Measurements from ENCODE around the gene PAPPA.

Gene PAPPA

GRCh38 chr9:116361547-116361946 lies 208.0 kb downstream of the PAPPA start:
- no peak for DNase-seq

DNA sequence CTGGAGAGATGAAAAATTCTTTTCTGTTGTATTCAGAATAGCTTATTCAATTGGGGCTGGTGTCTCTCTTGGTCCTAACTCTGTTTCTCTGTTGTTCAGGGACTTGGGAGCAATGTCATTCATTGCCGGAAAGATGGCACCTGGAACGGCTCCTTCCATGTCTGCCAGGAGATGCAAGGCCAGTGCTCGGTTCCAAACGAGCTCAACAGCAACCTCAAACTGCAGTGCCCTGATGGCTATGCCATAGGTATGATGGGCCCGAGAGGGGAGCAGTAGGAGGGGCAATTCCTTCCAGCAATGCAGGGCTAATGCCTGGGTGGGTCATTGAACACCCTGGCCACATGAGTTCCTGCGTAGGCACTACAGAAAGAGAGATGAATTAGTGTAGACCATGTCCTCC lies 208.9 kb downstream of the PAPPA start:
- no peak for DNase-seq

GRCh38 chr9:116365056-116365471 lies 211.5 kb downstream of the PAPPA start:
- no peak for DNase-seq

- no peak for DNase-seq
These were observed 212.7 kb downstream of the PAPPA start for GRCh38 chr9:116366241-116366640.

GRCh38 chr9:116368680-116369079 lies 215.1 kb downstream of the PAPPA start:
- no peak for DNase-seq

DNA sequence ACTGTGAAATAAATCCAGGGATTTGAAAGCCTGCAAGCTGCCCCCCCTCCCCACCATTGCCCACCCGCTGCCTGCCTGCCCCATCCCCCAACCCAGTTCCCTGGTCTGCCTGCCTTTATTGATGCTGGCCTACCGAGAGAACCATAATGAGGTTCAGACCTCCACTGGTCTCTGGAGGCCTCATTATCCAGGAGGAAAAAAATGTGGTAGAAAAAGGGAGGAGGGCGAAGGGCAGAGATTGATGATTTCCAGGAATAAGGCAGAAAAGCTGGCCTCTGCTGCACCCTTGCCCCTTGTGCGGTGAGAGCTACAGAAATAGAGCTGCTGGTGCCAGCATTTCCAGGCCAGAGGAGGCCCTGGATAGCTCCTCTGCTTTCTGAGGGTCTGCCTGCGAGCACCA lies 216.1 kb downstream of the PAPPA start:
- no peak for DNase-seq

DNA sequence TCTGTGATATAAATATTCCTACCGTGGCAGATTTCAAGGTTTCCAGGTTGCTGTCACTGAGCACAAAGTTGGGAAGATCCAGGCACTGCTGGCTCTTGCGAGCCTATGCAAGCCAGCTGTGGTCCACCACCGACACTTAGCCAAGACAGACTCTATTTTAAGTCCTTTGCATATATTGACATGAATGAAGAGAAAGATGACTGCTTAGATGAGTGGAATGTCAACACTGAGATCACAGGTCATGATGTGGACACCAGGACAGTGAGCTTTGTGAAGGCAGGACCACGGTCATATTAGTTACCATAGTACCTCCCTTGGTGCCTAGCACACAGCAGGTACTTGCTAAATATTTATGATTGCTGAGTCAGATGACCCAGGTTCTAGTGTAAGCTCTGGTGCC lies 217.0 kb downstream of the PAPPA start:
- DNase-seq = no peak

DNA sequence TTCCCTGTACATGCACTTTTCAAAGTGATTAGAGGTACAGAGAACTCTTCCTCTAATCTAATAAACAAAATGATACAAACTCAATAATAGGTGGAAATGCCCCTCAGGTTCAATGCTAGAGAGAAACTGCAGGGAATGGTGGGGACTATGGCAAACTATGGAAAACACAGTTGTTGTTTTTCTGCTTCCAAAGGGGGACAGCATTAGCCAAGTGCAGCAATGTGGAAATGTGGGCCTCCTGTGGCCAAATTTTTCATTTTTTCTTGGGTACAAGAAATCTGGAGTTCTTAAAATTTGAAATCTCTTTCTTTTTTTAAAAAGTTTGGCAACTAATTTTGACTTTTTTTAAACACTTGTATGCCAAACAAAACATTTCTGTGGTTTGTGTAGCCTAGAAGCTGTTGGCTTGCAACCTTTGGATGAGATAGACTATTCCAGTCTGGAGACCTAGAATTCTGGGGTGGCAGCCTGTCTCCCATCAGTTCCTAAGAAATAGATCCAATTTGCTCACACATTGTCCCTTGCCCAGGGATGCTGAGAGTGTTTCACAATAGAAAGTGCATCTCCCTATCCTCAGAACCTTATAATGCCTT lies 218.6 kb downstream of the PAPPA start:
- DNase-seq = no peak

GRCh38 chr9:116372786-116373185 lies 219.2 kb downstream of the PAPPA start:
- DNase-seq = no peak

GRCh38 chr9:116377179-116377798 lies 223.7 kb downstream of the PAPPA start:
- no peak for DNase-seq

DNA sequence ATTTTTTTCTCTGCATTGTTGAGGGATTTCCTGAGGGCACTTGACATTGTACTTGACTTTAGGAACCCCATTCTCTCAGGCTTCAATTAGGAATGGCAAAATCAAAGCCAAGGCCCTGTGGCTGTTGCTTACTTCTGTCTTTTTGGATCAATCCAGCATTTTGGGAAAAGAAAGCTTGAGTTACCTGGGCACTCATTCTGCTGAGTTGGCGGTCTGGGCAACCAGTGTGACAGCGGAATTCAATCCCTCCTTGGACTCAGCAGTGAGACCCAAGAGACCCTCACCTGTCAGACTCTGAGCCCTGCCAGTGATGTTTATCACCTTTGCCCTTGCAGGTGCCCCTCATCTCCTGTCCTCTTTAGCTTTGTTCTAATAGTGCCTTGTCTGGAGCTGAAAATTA lies 225.3 kb downstream of the PAPPA start:
- DNase-seq = no peak

- no peak for DNase-seq
These were observed 226.2 kb downstream of the PAPPA start for GRCh38 chr9:116379821-116380220.

DNA sequence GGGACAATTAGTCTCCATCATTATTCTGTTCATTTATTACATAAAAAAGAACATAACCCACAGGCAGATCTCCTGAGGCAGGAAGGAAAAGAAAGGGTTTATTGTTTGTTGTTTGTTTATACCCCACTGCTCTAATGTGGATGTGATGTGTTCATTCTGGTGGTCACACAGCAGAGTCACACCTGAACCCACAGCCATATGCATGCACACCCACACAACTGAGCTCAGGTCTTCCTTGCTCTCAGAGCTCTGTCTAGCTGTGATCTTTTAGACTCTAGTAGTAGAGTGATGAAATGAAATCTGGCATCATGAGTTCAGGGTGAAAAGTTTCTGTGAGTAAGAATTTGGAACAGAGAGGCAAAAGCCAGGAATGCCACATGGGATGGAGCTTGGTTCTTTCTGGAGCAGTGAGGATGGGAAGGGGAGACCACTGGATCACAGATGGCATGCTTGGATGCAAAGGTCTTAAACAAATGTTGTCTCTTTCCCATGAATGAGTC lies 227.0 kb downstream of the PAPPA start:
- no peak for DNase-seq

DNA sequence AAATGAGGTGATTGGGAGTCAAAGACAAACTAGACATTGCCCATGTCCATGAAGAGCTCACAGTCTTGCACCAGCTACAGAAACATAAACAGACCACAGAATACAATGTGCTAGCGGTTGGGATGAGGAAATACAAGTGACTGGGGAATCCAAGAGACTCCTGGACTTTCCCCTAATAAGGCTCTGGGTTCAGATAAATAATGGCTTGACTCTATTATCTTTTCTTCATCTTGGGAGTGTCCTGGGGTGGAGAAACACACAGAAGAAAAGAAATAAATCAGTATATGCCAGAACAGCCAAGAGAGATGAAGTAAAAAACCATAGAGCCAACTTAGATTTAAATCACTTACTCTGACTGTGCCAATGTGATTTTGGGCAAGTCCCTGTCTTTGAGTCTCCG lies 227.8 kb downstream of the PAPPA start:
- no peak for DNase-seq

- no peak for DNase-seq
These were observed 228.5 kb downstream of the PAPPA start for GRCh38 chr9:116382053-116382452.

GRCh38 chr9:116383133-116383532 lies 229.5 kb downstream of the PAPPA start:
- no peak for DNase-seq

DNA sequence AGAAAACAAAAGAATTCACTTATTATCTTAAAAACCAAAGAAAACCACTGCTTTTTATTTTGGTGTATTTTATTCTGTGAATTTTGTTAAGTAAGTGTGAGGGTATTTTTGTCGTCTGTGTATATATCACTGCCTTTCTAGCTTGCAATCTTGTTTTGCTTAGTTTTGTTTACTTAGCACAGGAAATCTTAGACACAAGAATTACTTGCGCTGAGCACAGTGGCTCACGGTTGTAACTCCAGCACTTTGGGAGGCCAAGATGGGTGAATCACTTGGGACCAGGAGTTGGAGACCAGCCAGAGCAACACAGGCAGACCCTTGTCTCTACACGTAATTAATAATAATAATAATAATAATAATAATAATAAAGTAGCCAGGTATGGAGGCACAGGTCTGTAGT lies 230.3 kb downstream of the PAPPA start:
- DNase-seq = no peak

- DNase-seq = no peak
These were observed 234.5 kb downstream of the PAPPA start for GRCh38 chr9:116387934-116388698.

- no peak for DNase-seq
These were observed 236.1 kb downstream of the PAPPA start for GRCh38 chr9:116389541-116390302.

DNA sequence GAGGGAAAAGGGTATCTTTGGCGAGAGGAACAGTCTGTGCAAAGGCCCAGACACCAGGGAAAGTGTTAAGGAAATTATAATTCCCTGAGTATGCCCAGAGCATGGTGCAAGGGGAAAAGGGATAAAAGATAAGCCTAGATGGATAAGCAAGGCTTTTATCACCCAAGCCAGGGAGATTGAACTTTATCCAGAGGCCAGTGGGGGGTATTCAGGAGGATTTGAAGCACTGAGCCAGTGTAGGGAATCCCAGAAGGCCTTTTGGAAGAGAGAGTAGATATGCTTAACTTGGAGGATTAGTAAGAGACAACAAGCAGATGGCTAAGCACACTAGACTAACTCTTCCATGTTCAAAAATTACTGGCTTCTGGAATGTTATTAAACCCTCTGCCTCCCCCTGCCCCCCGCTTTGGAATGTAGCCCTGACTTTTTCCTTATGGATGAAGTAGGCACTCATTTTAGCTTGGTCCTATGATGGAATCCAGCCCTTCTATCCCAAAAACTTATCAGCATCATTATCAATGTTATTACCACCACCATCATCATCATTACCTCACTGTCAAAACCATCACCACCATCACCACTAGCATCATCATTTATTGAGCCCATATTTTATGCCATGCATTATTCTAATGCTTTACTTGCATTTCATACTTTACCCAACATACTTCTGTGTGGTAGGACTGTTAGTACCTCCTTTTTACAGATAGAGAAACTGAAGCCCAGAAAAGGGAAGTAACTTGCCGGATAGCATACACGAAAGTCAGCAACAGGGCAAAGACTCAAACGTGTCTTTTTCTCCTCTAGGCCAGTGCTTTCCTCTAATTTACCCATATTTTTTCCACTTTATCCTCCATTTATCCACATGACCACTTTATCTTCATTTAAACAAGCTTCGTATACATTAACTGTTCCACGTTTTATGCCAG lies 237.0 kb downstream of the PAPPA start:
- no peak for DNase-seq

GRCh38 chr9:116391306-116391900 lies 237.8 kb downstream of the PAPPA start:
- no peak for DNase-seq

DNA sequence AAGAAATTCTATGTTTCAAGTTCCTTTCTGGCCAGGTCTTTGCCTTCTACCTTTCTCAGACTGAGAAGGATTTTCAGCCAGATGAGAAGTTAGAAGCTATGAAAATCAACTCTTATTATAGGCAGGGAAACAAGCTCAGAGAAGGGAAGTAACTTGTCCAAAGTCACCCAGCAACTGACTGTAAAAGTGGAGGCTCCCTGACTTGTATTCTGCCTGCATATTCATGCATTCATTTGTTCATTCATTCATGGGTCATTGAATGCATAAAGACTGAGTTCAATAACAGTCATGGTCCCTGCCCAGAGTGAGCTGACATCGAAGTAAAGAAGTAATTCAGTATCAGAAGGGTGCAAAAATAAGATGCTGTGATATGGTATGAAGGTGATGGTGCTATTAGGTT lies 239.6 kb downstream of the PAPPA start:
- no peak for DNase-seq

Data from NCI-H187 (cell line).